GM12874 (cell line): ENCODE measurements around the gene PRKN.

Experiments
- TF ChIP-seq, protein P1 (sequence below): IDR thresholded peaks from 2 replicates; pipeline ENCODE4 v1.5.1; 2011; ENCODE audit warnings: low read depth, mild to moderate bottlenecking, control low read depth, low read length, moderate library complexity; ENCODE audit not compliant: insufficient read depth

PRKN gene

DNA sequence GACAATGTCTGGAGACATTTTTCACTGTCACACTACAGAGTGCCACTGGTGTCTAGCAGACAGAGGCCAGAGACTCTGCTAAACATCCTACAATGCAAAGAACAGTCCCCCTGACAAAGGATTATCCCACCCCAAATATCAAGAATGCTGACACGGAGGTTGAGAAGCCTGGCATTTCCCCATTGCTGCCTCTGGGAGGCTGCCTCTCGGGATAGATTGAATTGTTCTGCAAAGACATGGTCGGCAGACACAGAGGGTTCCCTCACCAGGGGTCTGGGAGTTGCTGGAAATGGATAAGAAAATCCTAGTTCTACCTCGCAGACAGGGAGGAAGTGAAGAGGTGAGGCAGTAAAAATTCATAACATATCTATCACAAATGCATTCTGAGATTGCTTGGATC, 1287.3 kb downstream of the PRKN start:
- TF ChIP-seq, protein P1, sequence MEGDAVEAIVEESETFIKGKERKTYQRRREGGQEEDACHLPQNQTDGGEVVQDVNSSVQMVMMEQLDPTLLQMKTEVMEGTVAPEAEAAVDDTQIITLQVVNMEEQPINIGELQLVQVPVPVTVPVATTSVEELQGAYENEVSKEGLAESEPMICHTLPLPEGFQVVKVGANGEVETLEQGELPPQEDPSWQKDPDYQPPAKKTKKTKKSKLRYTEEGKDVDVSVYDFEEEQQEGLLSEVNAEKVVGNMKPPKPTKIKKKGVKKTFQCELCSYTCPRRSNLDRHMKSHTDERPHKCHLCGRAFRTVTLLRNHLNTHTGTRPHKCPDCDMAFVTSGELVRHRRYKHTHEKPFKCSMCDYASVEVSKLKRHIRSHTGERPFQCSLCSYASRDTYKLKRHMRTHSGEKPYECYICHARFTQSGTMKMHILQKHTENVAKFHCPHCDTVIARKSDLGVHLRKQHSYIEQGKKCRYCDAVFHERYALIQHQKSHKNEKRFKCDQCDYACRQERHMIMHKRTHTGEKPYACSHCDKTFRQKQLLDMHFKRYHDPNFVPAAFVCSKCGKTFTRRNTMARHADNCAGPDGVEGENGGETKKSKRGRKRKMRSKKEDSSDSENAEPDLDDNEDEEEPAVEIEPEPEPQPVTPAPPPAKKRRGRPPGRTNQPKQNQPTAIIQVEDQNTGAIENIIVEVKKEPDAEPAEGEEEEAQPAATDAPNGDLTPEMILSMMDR, result no peak

DNA sequence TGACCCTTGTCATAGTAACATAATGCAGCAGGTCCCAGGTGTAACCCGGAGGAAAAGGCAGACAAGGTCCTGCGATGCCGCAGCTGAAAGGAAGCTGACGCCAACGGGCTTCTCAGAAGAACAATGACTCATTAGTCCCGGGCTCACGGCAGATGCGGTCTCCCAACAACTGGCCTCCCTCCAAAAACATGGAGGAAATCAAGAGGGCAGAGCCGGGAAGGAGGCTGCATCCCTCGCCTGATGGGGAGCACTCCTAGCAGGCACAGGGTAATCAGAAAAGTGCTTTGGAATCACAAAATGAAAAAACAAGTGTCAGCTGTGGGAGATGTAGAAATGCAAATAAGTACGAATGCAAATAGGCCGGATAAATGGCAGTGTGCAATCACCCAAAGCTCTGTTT, 1288.5 kb downstream of the PRKN start:
- TF ChIP-seq, protein P1, result no peak

DNA sequence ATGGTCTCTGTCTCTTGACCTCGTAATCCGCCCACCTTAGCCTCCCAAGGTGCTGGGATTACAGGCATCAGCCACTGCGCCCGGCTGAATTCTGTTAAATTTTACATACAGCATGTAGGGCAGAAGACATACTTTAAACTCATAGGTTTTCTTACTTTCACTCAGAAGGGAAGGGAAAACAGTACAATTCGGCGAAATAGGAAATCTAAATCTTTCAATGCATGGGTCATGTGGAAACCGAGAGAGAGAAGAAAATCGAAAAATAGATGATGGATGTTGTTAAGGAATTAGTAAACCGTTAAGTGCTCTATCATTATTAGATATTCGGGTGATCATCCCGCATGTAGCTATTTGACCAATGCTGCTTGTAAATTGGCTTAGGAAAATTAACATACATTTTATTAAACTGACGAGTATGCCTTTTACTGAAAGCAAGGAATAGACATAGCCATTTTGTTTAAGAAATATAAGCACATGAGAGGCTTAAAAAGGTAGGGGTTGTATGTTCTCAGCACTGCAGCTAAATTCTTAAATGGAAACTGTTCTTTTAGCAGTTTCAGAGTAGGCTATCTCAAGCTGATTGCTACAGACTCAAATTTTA, 1289.0 kb downstream of the PRKN start:
- TF ChIP-seq, protein P1, result no peak

DNA sequence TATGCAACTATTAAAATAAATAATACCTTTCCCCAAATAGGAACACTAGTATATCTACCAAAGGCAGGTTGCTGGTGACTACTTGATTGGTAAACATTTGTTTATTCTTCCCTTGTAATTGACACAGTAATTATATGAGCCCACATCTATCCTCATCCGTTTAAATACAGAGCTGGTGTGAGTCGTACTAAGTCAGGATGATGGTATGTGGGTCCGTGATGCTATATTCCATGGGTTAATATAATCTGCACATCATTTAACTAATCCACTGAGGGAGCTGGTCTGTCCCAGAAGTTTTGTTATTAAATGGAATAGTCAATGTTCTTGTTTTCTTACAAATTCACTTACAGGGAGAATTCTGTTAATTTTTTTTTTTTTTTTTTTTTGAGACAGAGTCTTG, 1289.7 kb downstream of the PRKN start:
- TF ChIP-seq, protein P1, result no peak

DNA sequence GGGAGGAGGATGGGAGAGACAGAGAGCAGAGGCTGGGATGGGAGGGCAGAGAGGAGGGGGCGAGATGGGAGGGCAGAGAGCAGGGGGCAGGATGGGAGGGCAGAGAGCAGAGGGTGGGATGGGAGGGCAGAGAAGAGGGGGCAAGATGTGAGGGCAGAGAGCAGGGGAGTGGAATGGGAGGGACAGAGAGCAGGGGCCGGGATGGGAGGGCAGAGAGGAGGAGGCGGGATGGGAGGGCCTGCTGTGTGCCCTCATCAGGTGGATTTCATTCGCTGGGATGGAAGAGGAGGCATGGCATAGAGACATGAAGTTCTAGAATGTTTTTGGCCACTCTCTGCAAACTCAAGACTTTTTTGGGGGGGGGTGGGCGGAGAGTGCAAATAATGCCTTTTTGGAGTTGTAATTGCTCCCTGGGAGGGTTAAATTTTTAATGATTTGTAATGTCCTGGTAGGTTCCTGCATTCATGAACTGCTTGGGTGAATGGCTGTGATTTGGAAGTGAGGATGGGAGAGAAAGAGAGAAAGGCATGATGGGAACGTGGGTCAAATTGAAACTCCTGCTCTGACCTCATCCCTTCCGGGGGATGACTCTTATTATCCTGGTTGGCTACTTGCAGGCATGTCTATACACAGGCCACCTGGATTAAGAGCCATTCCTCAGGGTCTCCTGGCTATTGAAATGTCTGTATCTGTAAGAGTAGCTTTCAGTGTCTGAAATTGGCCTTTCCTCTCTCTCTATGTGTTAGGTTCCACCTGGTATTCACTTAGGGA, 1291.3 kb downstream of the PRKN start:
- TF ChIP-seq, protein P1, result no peak

DNA sequence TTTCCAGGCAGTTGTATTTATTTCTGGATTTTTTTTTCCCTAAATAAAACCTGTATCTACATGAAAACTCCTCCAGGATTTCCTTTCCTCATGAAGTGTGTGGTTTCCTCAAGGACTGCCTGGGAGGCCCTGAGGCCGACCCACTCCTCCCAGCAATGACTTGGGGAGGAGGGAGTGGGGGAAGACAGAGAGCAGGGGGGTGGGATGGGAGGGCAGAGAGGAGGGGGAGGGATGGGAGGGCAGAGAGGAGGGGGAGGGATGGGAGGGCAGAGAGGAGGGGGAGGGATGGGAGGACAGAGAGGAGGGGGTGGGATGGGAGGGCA, 1291.9 kb downstream of the PRKN start:
- TF ChIP-seq, protein P1, result no peak

DNA sequence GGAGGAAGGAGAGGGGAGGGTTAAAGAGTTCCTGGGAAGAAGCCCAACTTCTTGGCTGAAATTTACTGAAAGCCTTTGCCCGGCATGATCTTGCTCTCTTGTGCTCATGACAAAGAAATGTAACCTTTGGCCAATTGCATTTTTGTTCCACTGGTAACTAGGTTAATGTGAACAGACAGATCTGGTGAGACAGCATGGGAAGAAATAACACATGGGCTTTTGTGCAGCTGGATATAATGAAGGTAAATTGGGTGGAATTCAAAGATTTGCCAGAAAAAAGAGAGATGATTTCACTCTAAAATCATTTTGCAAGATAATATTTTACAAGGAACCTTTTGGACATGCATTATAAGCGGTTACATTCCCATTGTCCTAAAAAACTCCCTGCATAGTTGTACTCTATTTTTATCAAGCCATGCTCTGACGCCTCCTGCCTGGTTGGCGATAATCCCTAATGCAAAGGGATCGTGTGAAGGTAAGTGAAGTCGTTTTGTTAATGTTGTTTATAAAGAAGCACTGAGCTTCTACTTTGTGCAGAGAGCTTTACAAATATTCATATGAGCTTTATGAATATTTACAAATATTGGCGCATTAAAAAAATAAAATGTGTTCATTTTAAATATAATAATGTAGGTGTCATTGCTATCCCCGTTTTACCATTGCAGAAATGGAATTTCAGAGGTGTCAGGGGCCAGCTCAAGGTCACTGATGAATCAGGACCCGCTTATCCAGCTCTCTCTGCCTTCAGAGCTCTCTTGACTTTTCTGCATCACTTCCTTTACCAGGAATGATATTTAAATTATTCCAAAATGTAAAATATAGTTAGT, 1292.4 kb downstream of the PRKN start:
- TF ChIP-seq, protein P1, result no peak
